Heart right ventricle (tissue), 16 donors: ENCODE data around the gene TRIM14. TPM values are rescaled to one million over a fixed set of nuclear protein-coding genes. Genes with fewer than 3 reads are reported as not detected.

ENCODE experiments used
- ATAC-seq, 8 donors: fragments of 200-7000 bp; cut with Tn5 transposase; one replicate each; pipeline ENCODE4 v1.9.1; 2020; ENCODE audit warnings: mild to moderate bottlenecking in 8 of 8, moderate library complexity in 8 of 8, moderate number of reproducible peaks in 1 of 8
- DNase-seq, 2 donors: peaks; one replicate each; pipeline ENCODE4 v3.0.0-alpha.2; 2020
- H3K27ac ChIP-seq, 10 donors: fragments of 200-600 bp; sonication (generic) in 2 of 10; one replicate each; pipeline versions ENCODE4 v1.5.0 to v1.8.0; 2020 to 2022; ENCODE audit warnings: mild to moderate bottlenecking in 3 of 10
- H3K27me3 ChIP-seq, 7 donors: fragments of 200-600 bp; one replicate each; pipeline ENCODE4 v1.8.0; 2021 to 2022; ENCODE audit warnings: mild to moderate bottlenecking in 2 of 7
- H3K36me3 ChIP-seq, 9 donors: fragments of 200-600 bp; sonication (generic) in 1 of 9; one replicate each; pipeline versions ENCODE4 v1.5.0 to v1.8.0; 2020 to 2022; ENCODE audit warnings: mild to moderate bottlenecking in 2 of 9
- H3K4me1 ChIP-seq, 9 donors: fragments of 200-600 bp; sonication (generic) in 1 of 9; one replicate each; pipeline versions ENCODE4 v1.5.0 to v1.8.0; 2020 to 2022; ENCODE audit warnings: mild to moderate bottlenecking in 4 of 9
- H3K4me3 ChIP-seq, 10 donors: fragments of 200-600 bp; sonication (generic) in 2 of 10; one replicate each; pipeline versions ENCODE4 v1.5.0 to v1.8.0; 2020 to 2022; ENCODE audit warnings: mild to moderate bottlenecking in 7 of 10, moderate library complexity in 2 of 10
- H3K9me3 ChIP-seq, 11 donors: fragments of 200-600 bp in 10 of 11; sonication (generic) in 2 of 11; one replicate each; pipeline versions ENCODE4 v1.5.0 to v1.8.0; 2013 to 2022; ENCODE audit warnings: mild to moderate bottlenecking in 2 of 11, control low read depth in 1 of 11, moderate library complexity in 1 of 11
- WGBS, 2 donors: extraction: QIAGEN DNeasy Blood & Tissue Kit; methylation state at CpG; one replicate each; pipeline ENCODE4 v1.1.7; 2013; ENCODE audit warnings: inconsistent platforms in 1 of 2; 5-methylcytosine and 5-hydroxymethylcytosine counted together
- intact Hi-C, 10 donors: fragments of 100-400 bp; cut with DNase I; formaldehyde crosslinking; loops; one replicate each; pipeline versions ENCODE4 v1.11.1 to v1.14.2; 2022
- polyA plus RNA-seq, 2 donors: library from polyadenylated mRNA; stranded (reverse); fragments of 200-250 nt; gene quantifications; one replicate each; pipeline ENCODE4 v1.2.3, GENCODE V29; 2013
- total RNA-seq, 10 donors: library from RNA; stranded (reverse); fragmentation: NEBNext Ultra II Directional in 3 of 10; extraction: Animal tissue kit (Norgen Biotek cat#: 25700) in 3 of 10; gene quantifications; one replicate each; pipeline versions ENCODE4 v1.2.1 to v1.2.4, GENCODE V29; 2021 to 2023
- TF ChIP-seq, protein P1 (sequence below), 9 donors: fragments of 200-600 bp; sonication (generic) in 2 of 9; IDR thresholded peaks; one replicate each; pipeline versions ENCODE4 v1.5.0 to v1.8.0; 2021 to 2022; ENCODE audit warnings: antibody characterized with exemption in 9 of 9, mild to moderate bottlenecking in 5 of 9, moderate library complexity in 1 of 9
- donor health status: Arrhythmogenic right ventricular cardiomyopathy.
- donor health status: ischemic (EF 13 %, LVEDD 7.1; RV severe dilation, severe dysfunction).
- donor health status: healthy with polysubstance abuse.
- donor health status: DM: no; HTN: yes; CAD: no.
- donor health status: DM: no; HTN: no; CAD: no.
- donor health status: ischemic (EF 25% LVEDD 6.9; RV normal size, moderate dysfunction).
- donor health status: ischemic (EF 25% LVEDD 5.7; RV mildly dilated, moderate dysfunction).
- donor health status: healthy.
- donor health status: DM: yes; HTN: yes; CAD: no.
- donor health status: Ischemic cardiomyopathy.
- donor health status: ischemic (EF 35%, LVEDD 5.7; RV mildly dilated, moderate dysfunction).
- donor health status: nonischemic (EF 11% LVEDD 7.7; RV severe dilation, severe dysfunction).
- donor health status: DM: yes; HTN: yes; CAD: no.
- donor health status: PGD.
- donor health status: ischemic (EF 29% LVEDD 5.4; RV normal size, mild dysfunction).
- donor health status: nonischemic (EF 23%, LVEDD 6.1; RV moderate dilation, normal function).

Gene TRIM14
- total and polyA plus RNA-seq, 12 donors: 0.47 to 11.2 (median 1.6) TPM

DNA sequence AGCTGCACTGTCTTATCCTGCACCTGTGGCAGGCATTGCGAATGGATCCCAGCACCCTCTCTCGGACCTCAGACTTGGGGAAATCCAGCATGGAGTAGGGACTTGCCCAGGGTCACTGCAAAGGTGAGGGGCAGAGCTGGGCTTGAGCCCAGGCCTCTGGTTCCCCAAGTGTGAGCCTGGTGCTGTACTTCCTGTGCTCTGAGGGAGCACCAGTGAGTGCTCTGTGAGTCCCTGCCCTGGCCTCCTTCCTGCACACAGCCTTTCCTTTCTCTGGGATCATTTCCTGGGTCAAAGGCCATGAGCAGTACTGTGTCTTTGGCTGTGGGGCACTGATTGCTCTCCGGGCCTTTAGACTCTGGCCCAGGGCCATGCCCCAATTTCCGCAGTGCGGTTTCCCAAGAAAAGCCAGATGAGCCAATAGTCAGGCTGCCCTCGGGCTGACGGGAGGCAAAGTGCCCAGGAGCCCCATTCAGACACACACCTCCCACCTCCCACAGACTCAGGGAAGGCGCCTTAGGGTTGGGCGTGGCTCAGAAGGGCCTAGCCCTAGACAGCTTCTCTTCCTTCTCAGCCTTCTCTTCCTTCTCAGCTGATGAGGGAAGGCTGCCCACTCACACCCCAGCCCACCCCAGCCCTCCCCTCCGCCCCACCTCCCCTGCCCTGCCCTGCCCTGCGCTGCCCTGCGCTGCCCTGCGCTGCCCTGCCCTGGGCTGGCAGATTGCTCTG lies 23.3 kb upstream of the TRIM14 start:
- 81 to 87% methylated on average over 13 of the region's 13 CpGs for WGBS, 2 donors
- Histone ChIP-seq H3K36me3 (peaks cover 0 to 3% (median 0%) of the 10 kb centered on the region in 9 donors), H3K4me3 (no peak overlapping the region), H3K27me3 (no peaks in the 10 kb centered on the region), H3K4me1 (peaks cover 0 to 8% (median 0%) of the 10 kb centered on the region in 9 donors), H3K9me3 (no peaks in the 10 kb centered on the region), H3K27ac (no peak overlapping the region)
- intact Hi-C loops: no loop called here
- no peak for DNase-seq
- TF ChIP-seq, protein P1, sequence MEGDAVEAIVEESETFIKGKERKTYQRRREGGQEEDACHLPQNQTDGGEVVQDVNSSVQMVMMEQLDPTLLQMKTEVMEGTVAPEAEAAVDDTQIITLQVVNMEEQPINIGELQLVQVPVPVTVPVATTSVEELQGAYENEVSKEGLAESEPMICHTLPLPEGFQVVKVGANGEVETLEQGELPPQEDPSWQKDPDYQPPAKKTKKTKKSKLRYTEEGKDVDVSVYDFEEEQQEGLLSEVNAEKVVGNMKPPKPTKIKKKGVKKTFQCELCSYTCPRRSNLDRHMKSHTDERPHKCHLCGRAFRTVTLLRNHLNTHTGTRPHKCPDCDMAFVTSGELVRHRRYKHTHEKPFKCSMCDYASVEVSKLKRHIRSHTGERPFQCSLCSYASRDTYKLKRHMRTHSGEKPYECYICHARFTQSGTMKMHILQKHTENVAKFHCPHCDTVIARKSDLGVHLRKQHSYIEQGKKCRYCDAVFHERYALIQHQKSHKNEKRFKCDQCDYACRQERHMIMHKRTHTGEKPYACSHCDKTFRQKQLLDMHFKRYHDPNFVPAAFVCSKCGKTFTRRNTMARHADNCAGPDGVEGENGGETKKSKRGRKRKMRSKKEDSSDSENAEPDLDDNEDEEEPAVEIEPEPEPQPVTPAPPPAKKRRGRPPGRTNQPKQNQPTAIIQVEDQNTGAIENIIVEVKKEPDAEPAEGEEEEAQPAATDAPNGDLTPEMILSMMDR (IDR thresholded peaks at IDR 0.05): no peak
- ATAC-seq: peak in 3 of 8 donors; percentile 11 to 48 (median 40)

DNA sequence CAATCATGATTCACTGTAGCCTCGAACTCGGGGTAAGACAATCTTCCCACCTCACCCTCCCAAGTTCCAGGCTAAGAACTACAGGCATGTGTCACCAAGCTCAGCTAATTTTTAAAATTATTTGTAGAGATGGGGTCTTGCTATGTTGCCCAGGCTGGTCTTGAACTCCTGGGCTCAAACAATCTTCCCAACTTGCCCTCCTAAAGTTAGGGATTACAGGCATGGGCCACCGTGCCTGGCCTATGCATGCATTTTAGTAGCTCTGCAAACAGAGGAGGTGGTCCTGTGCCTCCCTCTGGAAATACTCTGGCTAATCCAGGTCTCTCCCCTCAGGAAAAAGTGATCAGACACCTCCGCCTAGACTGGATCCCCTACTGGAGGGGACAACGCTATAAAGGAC lies 21.5 kb upstream of the TRIM14 start:
- no peaks in the 10 kb centered on the region for H3K4me1 ChIP-seq
- H3K4me3 ChIP-seq: no peak overlapping the region
- TF ChIP-seq, protein P1 (IDR thresholded peaks at IDR 0.05): no peak
- no peak for ATAC-seq
- H3K27ac ChIP-seq: no peak overlapping the region
- no peaks in the 10 kb centered on the region for H3K9me3 ChIP-seq
- peaks cover 0 to 6% (median 0%) of the 10 kb centered on the region in 7 donors for H3K27me3 ChIP-seq
- peaks cover 0 to 3% (median 0%) of the 10 kb centered on the region in 9 donors for H3K36me3 ChIP-seq
- DNase-seq: no peak
- intact Hi-C loops: no loop called here
- 87 to 88% methylated on average over 5 of the region's 5 CpGs for whole genome bisulfite sequencing, 2 donors

DNA sequence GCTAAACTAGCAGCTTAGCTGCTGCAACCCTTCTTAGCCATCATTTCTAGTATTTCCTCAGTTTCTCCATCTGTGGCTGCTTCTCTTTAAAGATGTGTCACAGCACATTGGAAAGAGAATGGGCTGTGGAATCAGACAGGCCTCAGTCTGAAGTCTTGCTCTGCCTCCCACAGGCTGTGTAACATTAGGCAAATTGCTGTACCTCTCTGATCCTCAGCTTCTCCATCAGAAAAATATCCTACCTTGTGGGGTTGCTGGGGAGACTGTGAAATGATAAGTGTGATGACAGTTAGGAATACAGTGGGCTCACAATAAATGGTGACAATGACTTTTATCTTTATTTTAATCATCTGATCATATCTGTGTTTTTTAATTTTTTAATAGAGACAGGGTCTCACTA lies 17.5 kb upstream of the TRIM14 start:
- DNase-seq (no peak), ATAC-seq (no peak)
- H3K9me3 ChIP-seq: no peaks in the 10 kb centered on the region
- peaks cover 0 to 9% (median 0%) of the 10 kb centered on the region in 7 donors for H3K27me3 ChIP-seq
- no peak overlapping the region for H3K27ac ChIP-seq
- peaks cover 0 to 7% (median 0%) of the 10 kb centered on the region in 9 donors for H3K36me3 ChIP-seq
- no peak overlapping the region for H3K4me3 ChIP-seq
- intact Hi-C loops: no loop called here
- H3K4me1 ChIP-seq: no peaks in the 10 kb centered on the region
- TF ChIP-seq, protein P1 (IDR thresholded peaks at IDR 0.05): no peak

DNA sequence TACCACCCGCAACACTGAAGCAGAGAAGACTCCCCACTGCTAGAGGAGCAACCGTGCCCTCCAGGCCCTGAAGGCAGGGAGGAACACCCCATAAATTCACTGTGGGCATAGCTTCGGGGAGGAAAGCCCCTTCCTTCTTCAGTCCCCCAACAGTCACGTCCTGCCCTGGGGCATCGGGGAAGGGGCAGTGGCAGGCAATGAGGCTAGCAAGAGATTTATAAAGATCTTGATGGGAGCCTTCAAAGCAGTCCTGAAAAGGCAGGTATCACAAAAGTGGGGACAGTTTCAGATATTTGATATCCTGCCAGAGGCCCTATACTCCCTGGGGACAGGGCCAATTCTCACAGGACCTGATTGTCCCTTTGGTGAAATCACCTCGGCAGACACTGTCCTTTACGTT lies 16.9 kb upstream of the TRIM14 start:
- Histone ChIP-seq H3K4me1 (no peaks in the 10 kb centered on the region), H3K4me3 (no peak overlapping the region), H3K27ac (no peak overlapping the region), H3K9me3 (no peaks in the 10 kb centered on the region), H3K27me3 (peaks cover 0 to 9% (median 0%) of the 10 kb centered on the region in 7 donors), H3K36me3 (peaks cover 0 to 7% (median 0%) of the 10 kb centered on the region in 9 donors)
- 92 to 93% methylated on average over 7 of the region's 7 CpGs for WGBS, 2 donors
- intact Hi-C loops: no loop called here
- DNase-seq (no peak), ATAC-seq (no peak)
- TF ChIP-seq, protein P1 (IDR thresholded peaks at IDR 0.05): no peak
